ENCODE measurements around the gene IER5L.

IER5L gene

GRCh38 chr9:129160712-129161533 is 17.1 kb downstream of the IER5L start:
- H3K4me3 ChIP-seq (ENCODE audit: low read length), result no peak overlapping the region
- H3K9me3 ChIP-seq (ENCODE audit: insufficient read depth, low read depth, low read length), result no peaks in the 10 kb centered on the region
- WGBS, result 94% methylated on average over 10 of the region's 10 CpGs
- H3K9ac ChIP-seq (ENCODE audit: low read depth, low read length), result no peak overlapping the region
- no peaks in the 10 kb centered on the region for H3K27me3 ChIP-seq (ENCODE audit: insufficient read depth, low read length)
- no peaks in the 10 kb centered on the region for H3K36me3 ChIP-seq (ENCODE audit: insufficient read depth, low read length)
- H3K4me1 ChIP-seq (ENCODE audit: insufficient read depth, low read length), result no peaks in the 10 kb centered on the region
- no peak overlapping the region for H3K27ac ChIP-seq (ENCODE audit: low read depth, low read length)

DNA sequence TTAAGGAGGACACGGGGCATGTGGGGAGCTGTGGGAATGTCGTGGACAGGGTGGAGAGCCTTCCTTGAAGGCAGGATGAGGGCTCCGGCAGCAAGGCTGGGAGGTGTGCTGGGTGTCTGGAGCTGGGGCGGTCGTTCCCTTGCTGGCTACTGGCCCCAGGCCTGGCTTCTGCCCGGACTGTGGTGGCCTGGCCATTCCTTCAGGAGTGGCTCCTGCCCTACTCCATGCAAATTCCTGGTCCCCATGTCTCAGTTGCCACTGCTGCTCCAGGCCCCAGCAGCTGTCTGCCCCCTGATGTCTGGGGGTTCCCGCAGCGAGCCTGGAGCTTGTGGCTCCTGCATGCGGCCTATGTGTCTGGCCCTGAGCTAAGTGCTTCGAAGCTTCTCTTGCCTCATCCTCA is 21.9 kb downstream of the IER5L start:
- H3K9me3 ChIP-seq (ENCODE audit: insufficient read depth, low read depth, low read length), result no peaks in the 10 kb centered on the region
- H3K27me3 ChIP-seq (ENCODE audit: insufficient read depth, low read length), result no peaks in the 10 kb centered on the region
- H3K27ac ChIP-seq (ENCODE audit: low read depth, low read length), result no peak overlapping the region
- 92% methylated on average over 10 of the region's 10 CpGs for WGBS
- peaks cover 8% of the 10 kb centered on the region for H3K36me3 ChIP-seq (ENCODE audit: insufficient read depth, low read length)
- H3K4me1 ChIP-seq (ENCODE audit: insufficient read depth, low read length), result no peaks in the 10 kb centered on the region
- no peak overlapping the region for H3K9ac ChIP-seq (ENCODE audit: low read depth, low read length)
- no peak overlapping the region for H3K4me3 ChIP-seq (ENCODE audit: low read length)

- no peak overlapping the region for H3K4me3 ChIP-seq (ENCODE audit: low read length)
- H3K4me1 ChIP-seq (ENCODE audit: insufficient read depth, low read length), result no peaks in the 10 kb centered on the region
- H3K9me3 ChIP-seq (ENCODE audit: insufficient read depth, low read depth, low read length), result no peaks in the 10 kb centered on the region
- 93% methylated on average over 16 of the region's 16 CpGs for WGBS
- H3K36me3 ChIP-seq (ENCODE audit: insufficient read depth, low read length), result peaks cover 8% of the 10 kb centered on the region
- no peak overlapping the region for H3K9ac ChIP-seq (ENCODE audit: low read depth, low read length)
- H3K27ac ChIP-seq (ENCODE audit: low read depth, low read length), result no peak overlapping the region
- no peaks in the 10 kb centered on the region for H3K27me3 ChIP-seq (ENCODE audit: insufficient read depth, low read length)
Measured at GRCh38 chr9:129154866-129155477, 23.1 kb downstream of the IER5L start.

- Histone ChIP-seq H3K4me1 (ENCODE audit: insufficient read depth, low read length) (peaks cover 2% of the 10 kb centered on the region; the same call in 1 of the 2 replicates), H3K9ac (ENCODE audit: low read depth, low read length) (no peak overlapping the region), H3K4me3 (ENCODE audit: low read length) (no peak overlapping the region), H3K36me3 (ENCODE audit: insufficient read depth, low read length) (peaks cover 22% of the 10 kb centered on the region), H3K27ac (ENCODE audit: low read depth, low read length) (no peak overlapping the region), H3K27me3 (ENCODE audit: insufficient read depth, low read length) (no peaks in the 10 kb centered on the region), H3K9me3 (ENCODE audit: insufficient read depth, low read depth, low read length) (no peaks in the 10 kb centered on the region)
- WGBS, result 92% methylated on average over 15 of the region's 15 CpGs
Measured at GRCh38 chr9:129151469-129151868, 26.6 kb downstream of the IER5L start.

DNA sequence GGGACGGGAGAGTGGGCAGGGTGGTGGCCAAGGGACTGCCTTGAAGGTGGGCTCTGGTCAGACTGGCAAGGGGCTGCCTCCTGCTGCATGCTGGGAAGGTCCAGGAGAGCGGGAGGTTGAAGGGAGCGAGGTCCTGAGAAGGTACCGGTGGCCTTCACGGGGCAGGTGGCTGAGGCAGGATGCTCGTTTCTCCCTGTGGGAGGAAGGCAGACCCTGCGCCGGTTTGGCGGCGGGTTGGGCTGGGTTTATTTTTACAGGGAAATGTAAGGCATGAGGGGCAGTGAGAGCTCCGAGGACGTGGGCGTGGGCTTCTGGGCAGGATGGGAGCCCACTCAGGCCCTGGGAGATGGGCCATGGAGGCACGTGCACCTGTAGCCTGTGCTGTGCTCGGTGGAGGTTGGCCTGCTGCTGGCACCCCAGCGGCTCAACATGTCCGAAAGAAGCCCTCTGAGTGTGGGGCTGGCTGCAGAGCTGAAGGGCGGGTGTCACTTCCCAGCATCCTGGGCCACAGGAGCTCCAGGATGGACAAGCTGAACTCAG is 27.3 kb downstream of the IER5L start:
- Histone ChIP-seq H3K9me3 (ENCODE audit: insufficient read depth, low read depth, low read length) (no peaks in the 10 kb centered on the region), H3K4me1 (ENCODE audit: insufficient read depth, low read length) (peaks cover 9% of the 10 kb centered on the region), H3K27ac (ENCODE audit: low read depth, low read length) (no peak overlapping the region), H3K9ac (ENCODE audit: low read depth, low read length) (no peak overlapping the region), H3K36me3 (ENCODE audit: insufficient read depth, low read length) (peaks cover 22% of the 10 kb centered on the region), H3K4me3 (ENCODE audit: low read length) (no peak overlapping the region), H3K27me3 (ENCODE audit: insufficient read depth, low read length) (no peaks in the 10 kb centered on the region)
- WGBS, result 89% methylated on average over 18 of the region's 18 CpGs

DNA sequence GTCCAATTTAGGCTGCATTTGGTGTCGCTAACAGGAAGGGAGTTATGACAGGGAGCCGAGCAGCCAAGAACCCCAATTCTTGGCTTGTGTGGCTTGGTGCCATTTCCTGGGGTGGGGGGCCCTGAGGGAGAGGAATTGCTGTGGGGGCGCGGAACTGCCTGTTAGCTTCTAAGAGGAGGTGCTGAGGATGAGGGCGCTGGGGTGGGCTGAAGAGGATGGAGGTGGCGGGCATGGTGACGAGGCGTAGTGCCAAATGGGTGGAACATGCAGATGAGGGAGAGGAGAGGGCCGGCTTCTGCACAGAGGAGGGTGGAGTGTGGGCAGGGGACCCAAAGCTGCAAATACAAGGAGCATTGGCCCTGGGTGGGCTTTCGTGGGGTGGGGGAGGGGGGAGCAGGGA is 27.9 kb downstream of the IER5L start:
- Histone ChIP-seq H3K27me3 (ENCODE audit: insufficient read depth, low read length) (no peaks in the 10 kb centered on the region), H3K4me3 (ENCODE audit: low read length) (no peak overlapping the region), H3K27ac (ENCODE audit: low read depth, low read length) (no peak overlapping the region), H3K4me1 (ENCODE audit: insufficient read depth, low read length) (peaks cover 15% of the 10 kb centered on the region), H3K9ac (ENCODE audit: low read depth, low read length) (no peak overlapping the region), H3K9me3 (ENCODE audit: insufficient read depth, low read depth, low read length) (no peaks in the 10 kb centered on the region), H3K36me3 (ENCODE audit: insufficient read depth, low read length) (peaks cover 17% of the 10 kb centered on the region)
- WGBS, result 92% methylated on average over 10 of the region's 10 CpGs

GRCh38 chr9:129149442-129149841 is 28.6 kb downstream of the IER5L start:
- Histone ChIP-seq H3K36me3 (ENCODE audit: insufficient read depth, low read length) (peaks cover 14% of the 10 kb centered on the region), H3K27me3 (ENCODE audit: insufficient read depth, low read length) (no peaks in the 10 kb centered on the region), H3K9ac (ENCODE audit: low read depth, low read length) (no peak overlapping the region), H3K4me1 (ENCODE audit: insufficient read depth, low read length) (peaks cover 16% of the 10 kb centered on the region), H3K4me3 (ENCODE audit: low read length) (no peak overlapping the region), H3K9me3 (ENCODE audit: insufficient read depth, low read depth, low read length) (no peaks in the 10 kb centered on the region), H3K27ac (ENCODE audit: low read depth, low read length) (no peak overlapping the region)
- WGBS, result 93% methylated on average over 6 of the region's 6 CpGs

GRCh38 chr9:129148463-129149204 is 29.4 kb downstream of the IER5L start:
- no peak overlapping the region for H3K9ac ChIP-seq (ENCODE audit: low read depth, low read length)
- H3K4me1 ChIP-seq (ENCODE audit: insufficient read depth, low read length), result peaks cover 21% of the 10 kb centered on the region
- H3K4me3 ChIP-seq (ENCODE audit: low read length), result no peak overlapping the region
- no peaks in the 10 kb centered on the region for H3K27me3 ChIP-seq (ENCODE audit: insufficient read depth, low read length)
- H3K36me3 ChIP-seq (ENCODE audit: insufficient read depth, low read length), result peaks cover 20% of the 10 kb centered on the region
- H3K27ac ChIP-seq (ENCODE audit: low read depth, low read length), result no peak overlapping the region
- no peaks in the 10 kb centered on the region for H3K9me3 ChIP-seq (ENCODE audit: insufficient read depth, low read depth, low read length)
- 91% methylated on average over 6 of the region's 6 CpGs for WGBS

- Histone ChIP-seq H3K9me3 (ENCODE audit: insufficient read depth, low read depth, low read length) (no peaks in the 10 kb centered on the region), H3K4me1 (ENCODE audit: insufficient read depth, low read length) (peaks cover 38% of the 10 kb centered on the region), H3K4me3 (ENCODE audit: low read length) (no peak overlapping the region), H3K36me3 (ENCODE audit: insufficient read depth, low read length) (peaks cover 33% of the 10 kb centered on the region), H3K27ac (ENCODE audit: low read depth, low read length) (peak overlapping the region; percentile 80), H3K9ac (ENCODE audit: low read depth, low read length) (peak overlapping the region; percentile 29; the same call in 1 of the 2 replicates), H3K27me3 (ENCODE audit: insufficient read depth, low read length) (no peaks in the 10 kb centered on the region)
- WGBS, result 72% methylated on average over 7 of the region's 8 CpGs
Measured at GRCh38 chr9:129146441-129146941, 31.6 kb downstream of the IER5L start.

GRCh38 chr9:129145841-129146292 is 32.2 kb downstream of the IER5L start:
- peak overlapping the region; percentile 80 for H3K27ac ChIP-seq (ENCODE audit: low read depth, low read length)
- 50% methylated on average over 6 of the region's 7 CpGs for WGBS
- H3K4me3 ChIP-seq (ENCODE audit: low read length), result no peak overlapping the region
- no peaks in the 10 kb centered on the region for H3K27me3 ChIP-seq (ENCODE audit: insufficient read depth, low read length)
- H3K36me3 ChIP-seq (ENCODE audit: insufficient read depth, low read length), result peaks cover 33% of the 10 kb centered on the region
- peaks cover 44% of the 10 kb centered on the region for H3K4me1 ChIP-seq (ENCODE audit: insufficient read depth, low read length)
- H3K9ac ChIP-seq (ENCODE audit: low read depth, low read length), result peak overlapping the region; percentile 41
- no peaks in the 10 kb centered on the region for H3K9me3 ChIP-seq (ENCODE audit: insufficient read depth, low read depth, low read length)

All from HUES64 (cell line).